Measurements from ENCODE around the gene PARP16.
"Not testable (repeated sequence)": the region's sequence is repeated elsewhere in the genome, so short reads cannot be mapped to it uniquely, and the experiment has no call there.

- not testable (repeated sequence) for TF ChIP-seq CTCF (conservative IDR thresholded peaks at IDR 0.05 in 1 of 2, IDR thresholded peaks at IDR 0.05 in 1 of 2; ENCODE audit: low read depth in 1 of 2, low read length in 2 of 2); EZH2 (IDR thresholded peaks at IDR 0.05; ENCODE audit: low read length, missing control alignments)
Observed at GRCh38 chr15:65236443-65236842, 50.2 kb downstream of the PARP16 start.

All from fibroblast of lung (primary cell).